Ishikawa (cell line): ENCODE results near the gene SLC7A6.

Experiments
- CEBPB ChIP-seq: IDR thresholded peaks from 2 replicates; pipeline ENCODE4 v1.6.1; 2012
- CREB1 ChIP-seq: IDR thresholded peaks from 2 replicates; pipeline ENCODE4 v1.6.1; 2012; ENCODE audit warnings: low read depth
- EGR1 ChIP-seq: IDR thresholded peaks from 2 replicates; pipeline ENCODE4 v1.6.1; 2012
- EP300 ChIP-seq: IDR thresholded peaks from 2 replicates; pipeline ENCODE4 v1.6.1; 2012; ENCODE audit warnings: borderline replicate concordance
- FOXM1 ChIP-seq: IDR thresholded peaks from 2 replicates; pipeline ENCODE4 v1.6.1; 2012; ENCODE audit warnings: low read depth, borderline replicate concordance
- NFIC ChIP-seq: IDR thresholded peaks from 2 replicates; pipeline ENCODE4 v1.6.1; 2012
- RAD21 ChIP-seq: IDR thresholded peaks from 2 replicates; pipeline ENCODE4 v1.6.1; 2012; ENCODE audit warnings: low read depth
- TAF1 ChIP-seq: IDR thresholded peaks from 2 replicates; pipeline ENCODE4 v1.6.1; 2012; ENCODE audit warnings: low read depth, mild to moderate bottlenecking
- TCF12 ChIP-seq: IDR thresholded peaks from 2 replicates; pipeline ENCODE4 v1.6.1; 2012; ENCODE audit warnings: low read depth
- TEAD4 ChIP-seq: IDR thresholded peaks from 2 replicates; pipeline ENCODE4 v1.6.1; 2012
- YY1 ChIP-seq: IDR thresholded peaks from 2 replicates; pipeline ENCODE4 v1.6.1; 2012; ENCODE audit warnings: low read depth
- ZBTB7A ChIP-seq: IDR thresholded peaks from 2 replicates; pipeline ENCODE4 v1.6.1; 2012; ENCODE audit warnings: low read depth
- TF ChIP-seq, protein P1 (sequence below): IDR thresholded peaks from 2 replicates; pipeline ENCODE4 v1.6.1; 2012
- TF ChIP-seq, protein P2 (sequence below): IDR thresholded peaks from 2 replicates; pipeline ENCODE4 v1.6.1; 2012; ENCODE audit warnings: low read depth, mild to moderate bottlenecking
- TF ChIP-seq, protein P3 (sequence below): IDR thresholded peaks from 2 replicates; pipeline ENCODE4 v1.6.1; 2012

Gene SLC7A6

DNA sequence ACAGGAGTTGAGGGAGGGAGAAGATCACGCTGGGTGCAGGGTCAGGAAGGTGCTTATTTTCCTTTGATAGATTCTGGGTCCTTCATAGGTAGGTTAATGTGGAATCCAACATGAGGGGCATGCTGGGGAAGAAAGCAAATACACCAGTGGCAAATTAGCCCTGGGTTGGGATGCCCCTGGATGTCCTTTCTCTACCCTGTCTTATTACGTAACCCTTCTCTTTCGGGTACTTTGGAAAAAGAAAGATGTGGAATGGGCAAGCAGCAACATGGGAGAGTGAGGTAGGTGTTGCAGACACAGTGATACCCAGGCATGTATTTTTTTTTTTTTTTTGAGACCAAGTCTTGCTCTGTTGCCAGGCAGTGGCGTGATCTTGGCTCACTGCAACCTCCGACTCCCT, 9.1 kb downstream of the SLC7A6 start:
- TF ChIP-seq EGR1 (no peak), CREB1 (no peak), TAF1 (no peak), EP300 (no peak), NFIC (no peak), CEBPB (no peak), ZBTB7A (no peak), YY1 (no peak), FOXM1 (no peak), RAD21 (no peak), TCF12 (no peak), TEAD4 (no peak)
- TF ChIP-seq, protein P1, sequence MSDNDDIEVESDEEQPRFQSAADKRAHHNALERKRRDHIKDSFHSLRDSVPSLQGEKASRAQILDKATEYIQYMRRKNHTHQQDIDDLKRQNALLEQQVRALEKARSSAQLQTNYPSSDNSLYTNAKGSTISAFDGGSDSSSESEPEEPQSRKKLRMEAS, result no peak
- TF ChIP-seq, protein P2, sequence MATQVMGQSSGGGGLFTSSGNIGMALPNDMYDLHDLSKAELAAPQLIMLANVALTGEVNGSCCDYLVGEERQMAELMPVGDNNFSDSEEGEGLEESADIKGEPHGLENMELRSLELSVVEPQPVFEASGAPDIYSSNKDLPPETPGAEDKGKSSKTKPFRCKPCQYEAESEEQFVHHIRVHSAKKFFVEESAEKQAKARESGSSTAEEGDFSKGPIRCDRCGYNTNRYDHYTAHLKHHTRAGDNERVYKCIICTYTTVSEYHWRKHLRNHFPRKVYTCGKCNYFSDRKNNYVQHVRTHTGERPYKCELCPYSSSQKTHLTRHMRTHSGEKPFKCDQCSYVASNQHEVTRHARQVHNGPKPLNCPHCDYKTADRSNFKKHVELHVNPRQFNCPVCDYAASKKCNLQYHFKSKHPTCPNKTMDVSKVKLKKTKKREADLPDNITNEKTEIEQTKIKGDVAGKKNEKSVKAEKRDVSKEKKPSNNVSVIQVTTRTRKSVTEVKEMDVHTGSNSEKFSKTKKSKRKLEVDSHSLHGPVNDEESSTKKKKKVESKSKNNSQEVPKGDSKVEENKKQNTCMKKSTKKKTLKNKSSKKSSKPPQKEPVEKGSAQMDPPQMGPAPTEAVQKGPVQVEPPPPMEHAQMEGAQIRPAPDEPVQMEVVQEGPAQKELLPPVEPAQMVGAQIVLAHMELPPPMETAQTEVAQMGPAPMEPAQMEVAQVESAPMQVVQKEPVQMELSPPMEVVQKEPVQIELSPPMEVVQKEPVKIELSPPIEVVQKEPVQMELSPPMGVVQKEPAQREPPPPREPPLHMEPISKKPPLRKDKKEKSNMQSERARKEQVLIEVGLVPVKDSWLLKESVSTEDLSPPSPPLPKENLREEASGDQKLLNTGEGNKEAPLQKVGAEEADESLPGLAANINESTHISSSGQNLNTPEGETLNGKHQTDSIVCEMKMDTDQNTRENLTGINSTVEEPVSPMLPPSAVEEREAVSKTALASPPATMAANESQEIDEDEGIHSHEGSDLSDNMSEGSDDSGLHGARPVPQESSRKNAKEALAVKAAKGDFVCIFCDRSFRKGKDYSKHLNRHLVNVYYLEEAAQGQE, result no peak
- TF ChIP-seq, protein P3, sequence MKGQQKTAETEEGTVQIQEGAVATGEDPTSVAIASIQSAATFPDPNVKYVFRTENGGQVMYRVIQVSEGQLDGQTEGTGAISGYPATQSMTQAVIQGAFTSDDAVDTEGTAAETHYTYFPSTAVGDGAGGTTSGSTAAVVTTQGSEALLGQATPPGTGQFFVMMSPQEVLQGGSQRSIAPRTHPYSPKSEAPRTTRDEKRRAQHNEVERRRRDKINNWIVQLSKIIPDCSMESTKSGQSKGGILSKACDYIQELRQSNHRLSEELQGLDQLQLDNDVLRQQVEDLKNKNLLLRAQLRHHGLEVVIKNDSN, result no peak

DNA sequence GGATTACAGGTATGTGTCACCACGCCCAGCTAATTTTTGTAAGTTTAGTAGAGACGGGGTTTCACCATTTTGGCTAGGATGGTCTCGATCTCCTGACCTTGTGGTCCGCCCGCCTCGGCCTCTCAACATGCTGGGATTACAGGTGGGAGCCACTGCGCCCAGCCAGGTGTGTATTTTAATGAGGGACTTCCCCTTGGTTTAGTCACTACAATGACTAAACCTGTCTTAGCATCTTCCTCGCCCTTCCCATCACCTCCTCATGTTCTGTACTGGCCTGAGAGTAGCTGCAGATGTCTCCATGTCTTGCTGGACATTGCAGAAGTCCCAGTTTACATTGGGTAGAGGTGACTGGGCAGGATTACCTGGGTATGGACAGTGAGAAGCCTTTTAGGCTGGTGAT, 9.6 kb downstream of the SLC7A6 start:
- TF ChIP-seq EP300, result no peak

DNA sequence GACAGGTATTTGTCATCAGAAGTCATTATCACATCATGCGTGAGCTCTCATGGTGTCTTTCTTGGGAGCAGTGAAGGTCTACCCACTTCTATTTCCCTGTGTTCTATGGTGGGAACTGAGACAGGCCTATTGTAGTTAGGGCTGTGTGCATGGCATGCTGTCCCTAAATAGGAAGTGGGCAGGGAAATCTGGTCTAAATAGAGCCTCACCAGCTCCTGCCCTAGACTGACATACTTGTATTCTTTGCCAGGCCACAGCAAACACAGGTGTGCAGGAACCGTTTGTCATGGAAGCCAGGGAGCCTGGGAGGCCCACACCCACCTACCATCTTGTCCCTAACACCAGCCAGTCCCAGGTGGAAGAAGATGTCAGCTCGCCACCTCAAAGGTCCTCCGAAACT, 10.1 kb downstream of the SLC7A6 start:
- no peak for TF ChIP-seq EP300
- no peak for TF ChIP-seq CEBPB
- TF ChIP-seq, protein P1, result no peak
- TF ChIP-seq, protein P2, result no peak
- TF ChIP-seq, protein P3, result no peak

DNA sequence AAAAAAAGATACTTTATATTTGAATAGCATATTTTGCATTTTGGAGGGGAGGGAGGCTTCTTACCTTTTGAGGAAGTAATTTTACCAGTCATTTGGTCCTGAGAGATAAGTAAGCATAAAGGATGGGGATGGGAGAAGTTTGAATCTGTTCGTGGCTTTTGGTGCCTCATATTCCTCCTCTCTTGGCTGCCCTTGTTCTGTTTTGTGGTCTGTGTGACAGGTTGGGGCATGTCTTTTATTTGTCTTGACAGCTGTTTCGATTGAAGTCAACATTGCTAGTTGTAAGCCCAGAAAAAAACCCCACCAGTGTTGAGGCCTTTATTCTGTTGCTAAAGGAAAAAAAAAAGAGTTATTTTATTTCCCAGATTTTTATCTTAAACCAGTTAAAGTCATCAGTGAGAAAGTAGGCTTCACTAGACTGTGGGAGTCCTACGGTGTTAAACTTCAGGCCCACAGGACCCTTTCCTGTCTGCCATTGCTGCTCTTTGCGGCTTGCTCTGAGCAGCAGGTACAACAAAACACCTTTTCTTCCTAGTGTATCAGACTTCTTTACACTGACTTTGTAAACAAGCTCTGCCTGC, 11.4 kb downstream of the SLC7A6 start:
- TF ChIP-seq FOXM1 (no peak), TEAD4 (no peak), ZBTB7A (no peak), CREB1 (no peak), RAD21 (no peak), YY1 (no peak), EP300 (no peak), CEBPB (no peak), TCF12 (no peak), EGR1 (no peak)
- TF ChIP-seq, protein P3, result no peak
- TF ChIP-seq, protein P2, result no peak
- TF ChIP-seq, protein P1, result no peak

DNA sequence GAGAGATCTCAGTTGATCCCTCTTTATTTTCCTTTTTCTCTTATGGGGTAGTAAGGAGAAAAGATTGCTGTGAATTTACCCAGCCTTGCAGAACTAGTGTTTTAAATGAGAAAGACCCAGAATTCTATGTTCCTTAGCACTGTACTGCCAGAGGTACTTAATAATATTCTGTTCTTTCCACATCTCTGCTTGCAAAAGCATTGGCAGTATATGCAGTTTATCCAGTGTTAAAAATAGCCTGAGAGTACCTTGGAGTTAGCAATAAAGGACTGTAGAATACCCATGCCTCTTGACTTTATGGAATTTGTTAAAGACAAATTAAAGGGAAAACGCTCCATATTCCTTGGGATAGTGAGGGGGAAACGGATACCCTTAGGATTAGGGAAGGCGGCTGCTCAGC, 11.9 kb downstream of the SLC7A6 start:
- TF ChIP-seq, protein P3, result no peak
- TF ChIP-seq YY1, result no peak
- TF ChIP-seq, protein P2, result no peak
- TF ChIP-seq, protein P1, result no peak
- TF ChIP-seq TAF1, result no peak
- TF ChIP-seq ZBTB7A, result no peak
- no peak for TF ChIP-seq NFIC
- no peak for TF ChIP-seq RAD21
- TF ChIP-seq FOXM1, result no peak
- TF ChIP-seq TCF12, result no peak
- TF ChIP-seq EP300, result no peak
- TF ChIP-seq EGR1, result no peak
- TF ChIP-seq CREB1, result no peak
- no peak for TF ChIP-seq TEAD4
